Common myeloid progenitor, CD34-positive (primary cell): Measurements from ENCODE around the gene COA7.
A peak's percentile ranks its signal among the peaks of the same experiment; 100 is the strongest.

ENCODE experiments used
- CTCF ChIA-PET: fragments of 350-600 bp; sonication (Branson Sonifier 250); formaldehyde crosslinking; loops from one replicate; lab custom pipeline; 2021; ENCODE audit warnings: antibody characterized with exemption; lab: Charles Lee
- POLR2A ChIA-PET: fragments of 350-600 bp; sonication (Branson Sonifier 250); formaldehyde crosslinking; loops from one replicate; lab custom pipeline; 2021; ENCODE audit warnings: antibody characterized with exemption; lab: Charles Lee
- DNase-seq, 3 donors: peaks; one replicate each; pipeline versions ENCODE4 v3.0.0 to v3.0.0-alpha.2; 2013
- H3K27ac ChIP-seq, 2 experiments: 1 replicate in 1 of 2; 2 replicates in 1 of 2; pipeline ENCODE4 v1.7.0; 2013; ENCODE audit warnings: inconsistent platforms in 2 of 2, low read length in 2 of 2, mild to moderate bottlenecking in 2 of 2, low read depth in 1 of 2, moderate library complexity in 1 of 2; ENCODE audit not compliant: severe bottlenecking in 2 of 2, insufficient read depth in 1 of 2, poor library complexity in 1 of 2
- H3K27me3 ChIP-seq, 5 experiments: replicated peaks in 2 of 5; 1 replicate in 3 of 5; 2 replicates in 2 of 5; pipeline versions ENCODE4 v1.6.1 to v1.7.0; 2013; ENCODE audit warnings: low read length in 4 of 5, mild to moderate bottlenecking in 2 of 5, moderate library complexity in 2 of 5, inconsistent platforms in 1 of 5; ENCODE audit not compliant: insufficient read depth in 5 of 5, control insufficient read depth in 4 of 5
- H3K36me3 ChIP-seq, 4 experiments: 1 replicate in 2 of 4; 2 replicates in 2 of 4; pipeline versions ENCODE4 v1.6.1 to v1.7.0; 2013; ENCODE audit warnings: low read length in 3 of 4, control low read depth in 1 of 4, mild to moderate bottlenecking in 1 of 4; ENCODE audit not compliant: control insufficient read depth in 4 of 4, insufficient read depth in 4 of 4
- H3K4me1 ChIP-seq, 4 experiments: 1 replicate in 3 of 4; 2 replicates in 1 of 4; pipeline versions ENCODE4 v1.6.1 to v1.7.1; 2013; ENCODE audit warnings: low read length in 3 of 4, mild to moderate bottlenecking in 3 of 4, control low read depth in 1 of 4, inconsistent platforms in 1 of 4, moderate library complexity in 1 of 4; ENCODE audit not compliant: control insufficient read depth in 4 of 4, insufficient read depth in 4 of 4; ENCODE audit errors: control extremely low read depth in 1 of 4
- H3K4me3 ChIP-seq, 7 experiments: 1 replicate in 4 of 7; 2 replicates in 3 of 7; pipeline versions ENCODE4 v1.5.1 to v1.7.0; 2013; ENCODE audit warnings: mild to moderate bottlenecking in 7 of 7, low read length in 6 of 7, moderate library complexity in 6 of 7, inconsistent platforms in 2 of 7, low read depth in 2 of 7, control low read depth in 1 of 7; ENCODE audit not compliant: insufficient read depth in 4 of 7, control insufficient read depth in 1 of 7; ENCODE audit errors: extremely low read depth in 1 of 7
- H3K9me3 ChIP-seq, 5 experiments: 1 replicate in 4 of 5; 2 replicates in 1 of 5; pipeline versions ENCODE4 v1.6.1 to v1.7.1; 2013; ENCODE audit warnings: low read length in 4 of 5, mild to moderate bottlenecking in 2 of 5, inconsistent platforms in 1 of 5, low read depth in 1 of 5, moderate library complexity in 1 of 5; ENCODE audit not compliant: control insufficient read depth in 4 of 5, insufficient read depth in 2 of 5; ENCODE audit errors: control extremely low read depth in 1 of 5
- WGBS: methylation state at CpG from one replicate; pipeline ENCODE4 v1.1.5; 2013; ENCODE audit not compliant: insufficient coverage; 5-methylcytosine and 5-hydroxymethylcytosine counted together

The COA7 gene

GRCh38 chr1:52663716-52664115 is 34.4 kb downstream of the COA7 start:
- Histone ChIP-seq H3K9me3 (no peaks in the 10 kb centered on the region), H3K4me3 (no peak overlapping the region), H3K4me1 (no peaks in the 10 kb centered on the region), H3K27ac (no peak overlapping the region), H3K36me3 (no peaks in the 10 kb centered on the region), H3K27me3 (no peaks in the 10 kb centered on the region)
- 100% methylated on average over 1 of the region's 5 CpGs for WGBS
- ChIA-PET POLR2A (interaction anchor here (0.6 kb wide), 1 partner anchor 900 kb away, joined by 3 read pairs; no protein-coding TSS in a partner anchor), CTCF (no interaction called here)
- no peak for DNase-seq

GRCh38 chr1:52662645-52663313 is 35.4 kb downstream of the COA7 start:
- H3K4me3 ChIP-seq, result no peak overlapping the region

GRCh38 chr1:52660807-52661206 is 37.3 kb downstream of the COA7 start:
- 85% methylated on average over 3 of the region's 3 CpGs for whole genome bisulfite sequencing
- POLR2A ChIA-PET, result no interaction called here

More at GRCh38 chr1:52662645-52663313, 35.4 kb downstream of the COA7 start:
- POLR2A ChIA-PET, result no interaction called here
- Histone ChIP-seq H3K9me3 (no peaks in the 10 kb centered on the region), H3K27ac (no peak overlapping the region), H3K4me1 (no peaks in the 10 kb centered on the region), H3K27me3 (no peaks in the 10 kb centered on the region), H3K36me3 (no peaks in the 10 kb centered on the region)
- CTCF ChIA-PET, result no interaction called here
- DNase-seq, result no peak
- 77% methylated on average over 11 of the region's 13 CpGs for WGBS

GRCh38 chr1:52659851-52660596 is 38.1 kb downstream of the COA7 start:
- DNase-seq, result no peak
- no peaks in the 10 kb centered on the region for H3K36me3 ChIP-seq
- H3K4me1 ChIP-seq, result no peaks in the 10 kb centered on the region
- whole genome bisulfite sequencing, result 88% methylated on average over 13 of the region's 13 CpGs
- no peak overlapping the region for H3K27ac ChIP-seq
- CTCF ChIA-PET, result no interaction called here
- no peak overlapping the region for H3K4me3 ChIP-seq
- no peaks in the 10 kb centered on the region for H3K27me3 ChIP-seq
- H3K9me3 ChIP-seq, result no peaks in the 10 kb centered on the region
- POLR2A ChIA-PET, result no interaction called here

More at GRCh38 chr1:52660807-52661206, 37.3 kb downstream of the COA7 start:
- DNase-seq, result no peak
- H3K9me3 ChIP-seq, result no peaks in the 10 kb centered on the region
- CTCF ChIA-PET, result no interaction called here
- no peak overlapping the region for H3K4me3 ChIP-seq
- H3K27ac ChIP-seq, result no peak overlapping the region
- H3K36me3 ChIP-seq, result no peaks in the 10 kb centered on the region
- no peaks in the 10 kb centered on the region for H3K4me1 ChIP-seq
- no peaks in the 10 kb centered on the region for H3K27me3 ChIP-seq

- H3K27ac ChIP-seq, result no peak overlapping the region
- ChIA-PET CTCF (interaction anchor here (1.1 kb wide), 1 partner anchor 11 kb away, joined by 3 read pairs; no protein-coding TSS in a partner anchor), POLR2A (no interaction called here)
- H3K36me3 ChIP-seq, result no peaks in the 10 kb centered on the region
- no peaks in the 10 kb centered on the region for H3K4me1 ChIP-seq
- H3K27me3 ChIP-seq, result no peaks in the 10 kb centered on the region
- no peak overlapping the region for H3K4me3 ChIP-seq
- H3K9me3 ChIP-seq, result no peaks in the 10 kb centered on the region
- no CpG with 5 or more reads among the region's 3 CpGs for WGBS
- no peak for DNase-seq
Measured at GRCh38 chr1:52659356-52659755, 38.8 kb downstream of the COA7 start.

- Histone ChIP-seq H3K4me3 (no peak overlapping the region), H3K36me3 (no peaks in the 10 kb centered on the region), H3K27me3 (no peaks in the 10 kb centered on the region), H3K9me3 (no peaks in the 10 kb centered on the region), H3K27ac (no peak overlapping the region), H3K4me1 (no peaks in the 10 kb centered on the region)
- peak in 1 of 3 donors; percentile 7 for DNase-seq
- CTCF ChIA-PET, result interaction anchor here (1.1 kb wide), 1 partner anchor 11 kb away, joined by 3 read pairs; no protein-coding TSS in a partner anchor
- WGBS, result 100% methylated on average over 1 of the region's 1 CpG
- POLR2A ChIA-PET, result no interaction called here
Measured at GRCh38 chr1:52658795-52659194, 39.4 kb downstream of the COA7 start.

- no peak for DNase-seq
- H3K27me3 ChIP-seq, result no peaks in the 10 kb centered on the region
- ChIA-PET POLR2A (no interaction called here), CTCF (interaction anchor here (0.6 kb wide), 1 partner anchor 20 kb away, joined by 3 read pairs; no protein-coding TSS in a partner anchor)
- 100% methylated on average over 2 of the region's 3 CpGs for WGBS
- no peak overlapping the region for H3K27ac ChIP-seq
- no peaks in the 10 kb centered on the region for H3K4me1 ChIP-seq
- no peak overlapping the region for H3K4me3 ChIP-seq
- H3K36me3 ChIP-seq, result no peaks in the 10 kb centered on the region
- H3K9me3 ChIP-seq, result no peaks in the 10 kb centered on the region
Measured at GRCh38 chr1:52657702-52658101, 40.4 kb downstream of the COA7 start.
